ENCODE results near the gene CEL.

CEL gene

DNA sequence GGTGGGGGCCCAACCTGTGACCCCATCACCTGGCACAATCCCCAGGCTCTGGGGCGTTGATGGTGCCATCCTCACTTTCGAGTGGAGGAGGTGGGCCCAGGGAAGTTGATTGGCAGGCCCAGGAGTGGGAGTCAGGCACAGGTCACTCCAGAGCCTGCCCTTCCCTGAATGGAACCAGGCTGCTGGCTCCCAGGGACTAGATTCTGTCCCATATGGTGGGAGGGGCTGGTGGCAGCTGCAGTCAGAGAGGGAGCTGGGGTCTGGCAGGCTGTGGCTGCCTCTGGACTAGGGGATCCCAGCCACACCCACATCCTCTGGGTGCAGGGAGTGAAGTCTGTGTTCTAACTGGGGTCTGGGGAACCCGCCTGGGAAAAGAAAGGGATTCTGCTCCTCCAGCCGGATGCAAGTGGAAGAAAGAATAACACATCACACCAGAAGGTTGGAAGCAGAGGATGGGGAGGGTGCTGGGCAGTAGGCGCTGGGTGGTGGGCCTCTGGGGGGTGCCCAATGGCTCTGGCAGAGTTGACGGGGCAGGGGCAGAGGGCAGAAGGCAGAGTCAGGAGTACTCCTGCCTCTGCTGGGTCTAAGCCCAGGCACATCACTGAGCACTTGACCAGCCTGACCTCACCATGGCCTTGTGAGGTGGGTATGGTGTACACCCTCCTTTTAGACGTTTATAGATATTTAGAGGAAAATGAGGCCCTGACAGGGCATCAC is 25.8 kb downstream of the CEL start:
- TF ChIP-seq NFIC (IDR thresholded peaks at IDR 0.05) (no peak), RAD21 (IDR thresholded peaks at IDR 0.05; ENCODE audit: low read depth) (no peak), EGR1 (IDR thresholded peaks at IDR 0.05) (no peak), FOXM1 (IDR thresholded peaks at IDR 0.05; ENCODE audit: borderline replicate concordance, low read depth) (no peak), CEBPB (IDR thresholded peaks at IDR 0.05) (no peak), YY1 (IDR thresholded peaks at IDR 0.05; ENCODE audit: low read depth) (no peak), TCF12 (IDR thresholded peaks at IDR 0.05; ENCODE audit: low read depth) (no peak), ZBTB7A (IDR thresholded peaks at IDR 0.05; ENCODE audit: low read depth) (no peak), CREB1 (IDR thresholded peaks at IDR 0.05; ENCODE audit: low read depth) (no peak), TAF1 (IDR thresholded peaks at IDR 0.05; ENCODE audit: low read depth) (no peak), TEAD4 (IDR thresholded peaks at IDR 0.05) (no peak), EP300 (IDR thresholded peaks at IDR 0.05; ENCODE audit: borderline replicate concordance) (no peak)
- TF ChIP-seq, protein P1, sequence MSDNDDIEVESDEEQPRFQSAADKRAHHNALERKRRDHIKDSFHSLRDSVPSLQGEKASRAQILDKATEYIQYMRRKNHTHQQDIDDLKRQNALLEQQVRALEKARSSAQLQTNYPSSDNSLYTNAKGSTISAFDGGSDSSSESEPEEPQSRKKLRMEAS (IDR thresholded peaks at IDR 0.05) = no peak
- TF ChIP-seq, protein P2, sequence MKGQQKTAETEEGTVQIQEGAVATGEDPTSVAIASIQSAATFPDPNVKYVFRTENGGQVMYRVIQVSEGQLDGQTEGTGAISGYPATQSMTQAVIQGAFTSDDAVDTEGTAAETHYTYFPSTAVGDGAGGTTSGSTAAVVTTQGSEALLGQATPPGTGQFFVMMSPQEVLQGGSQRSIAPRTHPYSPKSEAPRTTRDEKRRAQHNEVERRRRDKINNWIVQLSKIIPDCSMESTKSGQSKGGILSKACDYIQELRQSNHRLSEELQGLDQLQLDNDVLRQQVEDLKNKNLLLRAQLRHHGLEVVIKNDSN (IDR thresholded peaks at IDR 0.05) = no peak
- TF ChIP-seq, protein P3, sequence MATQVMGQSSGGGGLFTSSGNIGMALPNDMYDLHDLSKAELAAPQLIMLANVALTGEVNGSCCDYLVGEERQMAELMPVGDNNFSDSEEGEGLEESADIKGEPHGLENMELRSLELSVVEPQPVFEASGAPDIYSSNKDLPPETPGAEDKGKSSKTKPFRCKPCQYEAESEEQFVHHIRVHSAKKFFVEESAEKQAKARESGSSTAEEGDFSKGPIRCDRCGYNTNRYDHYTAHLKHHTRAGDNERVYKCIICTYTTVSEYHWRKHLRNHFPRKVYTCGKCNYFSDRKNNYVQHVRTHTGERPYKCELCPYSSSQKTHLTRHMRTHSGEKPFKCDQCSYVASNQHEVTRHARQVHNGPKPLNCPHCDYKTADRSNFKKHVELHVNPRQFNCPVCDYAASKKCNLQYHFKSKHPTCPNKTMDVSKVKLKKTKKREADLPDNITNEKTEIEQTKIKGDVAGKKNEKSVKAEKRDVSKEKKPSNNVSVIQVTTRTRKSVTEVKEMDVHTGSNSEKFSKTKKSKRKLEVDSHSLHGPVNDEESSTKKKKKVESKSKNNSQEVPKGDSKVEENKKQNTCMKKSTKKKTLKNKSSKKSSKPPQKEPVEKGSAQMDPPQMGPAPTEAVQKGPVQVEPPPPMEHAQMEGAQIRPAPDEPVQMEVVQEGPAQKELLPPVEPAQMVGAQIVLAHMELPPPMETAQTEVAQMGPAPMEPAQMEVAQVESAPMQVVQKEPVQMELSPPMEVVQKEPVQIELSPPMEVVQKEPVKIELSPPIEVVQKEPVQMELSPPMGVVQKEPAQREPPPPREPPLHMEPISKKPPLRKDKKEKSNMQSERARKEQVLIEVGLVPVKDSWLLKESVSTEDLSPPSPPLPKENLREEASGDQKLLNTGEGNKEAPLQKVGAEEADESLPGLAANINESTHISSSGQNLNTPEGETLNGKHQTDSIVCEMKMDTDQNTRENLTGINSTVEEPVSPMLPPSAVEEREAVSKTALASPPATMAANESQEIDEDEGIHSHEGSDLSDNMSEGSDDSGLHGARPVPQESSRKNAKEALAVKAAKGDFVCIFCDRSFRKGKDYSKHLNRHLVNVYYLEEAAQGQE (IDR thresholded peaks at IDR 0.05; ENCODE audit: low read depth) = no peak

DNA sequence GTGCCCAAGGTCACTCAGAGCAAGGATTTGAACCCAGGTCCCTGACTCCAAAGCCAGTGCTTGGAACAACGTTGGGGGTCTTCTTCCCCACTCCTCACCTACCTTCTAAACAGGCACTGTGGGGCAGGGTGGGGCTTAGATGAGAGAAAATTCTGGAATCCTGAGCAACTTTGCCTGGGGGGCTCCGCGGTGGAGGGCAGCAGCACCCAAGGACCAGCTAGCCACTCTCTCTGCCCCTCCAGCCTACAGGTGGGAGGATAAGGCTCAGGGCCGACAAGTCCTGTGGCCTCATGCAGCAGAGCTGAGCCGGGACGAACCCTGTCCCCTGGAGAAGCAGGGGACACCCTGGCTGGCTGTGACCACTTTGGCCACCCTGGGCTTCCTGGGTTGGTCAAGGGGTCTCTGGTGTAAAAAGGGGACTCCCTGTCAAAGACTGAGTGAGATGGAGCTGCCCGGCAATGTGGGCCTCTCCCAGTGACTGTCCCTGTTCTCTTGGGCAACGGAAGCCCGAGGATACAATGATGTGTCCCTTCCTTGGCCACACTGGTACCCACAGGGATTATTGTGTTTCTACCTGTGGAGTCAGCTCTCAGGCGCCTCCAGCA is 26.5 kb downstream of the CEL start:
- no peak for TF ChIP-seq EP300 (IDR thresholded peaks at IDR 0.05; ENCODE audit: borderline replicate concordance)
- TF ChIP-seq, protein P2 (IDR thresholded peaks at IDR 0.05) = no peak
- no peak for TF ChIP-seq TAF1 (IDR thresholded peaks at IDR 0.05; ENCODE audit: low read depth)
- TF ChIP-seq EGR1 (IDR thresholded peaks at IDR 0.05) = no peak
- TF ChIP-seq, protein P1 (IDR thresholded peaks at IDR 0.05) = no peak

DNA sequence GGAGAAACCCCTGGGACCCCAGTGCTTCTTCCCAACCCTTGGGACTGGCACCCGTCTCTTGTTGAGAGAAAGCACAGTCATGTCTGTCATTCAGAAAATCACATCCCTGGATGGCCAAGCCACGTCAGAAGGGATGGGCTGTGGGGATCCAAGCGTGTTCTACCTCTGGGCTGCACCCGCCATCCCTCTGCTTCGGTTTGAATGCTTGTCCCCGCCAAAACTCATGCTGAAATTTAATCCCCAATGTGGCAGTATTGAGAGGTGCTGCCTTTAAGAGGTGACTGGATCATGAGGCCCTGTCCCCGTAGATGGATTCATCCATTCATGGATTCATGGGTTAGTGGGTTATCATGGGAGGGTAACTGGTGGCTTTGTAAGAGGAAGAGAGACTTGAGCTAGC is 27.0 kb downstream of the CEL start:
- TF ChIP-seq, protein P1 (IDR thresholded peaks at IDR 0.05) = no peak
- TF ChIP-seq, protein P2 (IDR thresholded peaks at IDR 0.05) = no peak
- TF ChIP-seq YY1 (IDR thresholded peaks at IDR 0.05; ENCODE audit: low read depth) (no peak), FOXM1 (IDR thresholded peaks at IDR 0.05; ENCODE audit: borderline replicate concordance, low read depth) (no peak), CREB1 (IDR thresholded peaks at IDR 0.05; ENCODE audit: low read depth) (no peak), CEBPB (IDR thresholded peaks at IDR 0.05) (no peak), ZBTB7A (IDR thresholded peaks at IDR 0.05; ENCODE audit: low read depth) (no peak), TAF1 (IDR thresholded peaks at IDR 0.05; ENCODE audit: low read depth) (no peak), TCF12 (IDR thresholded peaks at IDR 0.05; ENCODE audit: low read depth) (no peak), NFIC (IDR thresholded peaks at IDR 0.05) (no peak), TEAD4 (IDR thresholded peaks at IDR 0.05) (no peak), EP300 (IDR thresholded peaks at IDR 0.05; ENCODE audit: borderline replicate concordance) (no peak), EGR1 (IDR thresholded peaks at IDR 0.05) (no peak), RAD21 (IDR thresholded peaks at IDR 0.05; ENCODE audit: low read depth) (no peak)
- TF ChIP-seq, protein P3 (IDR thresholded peaks at IDR 0.05; ENCODE audit: low read depth) = no peak

DNA sequence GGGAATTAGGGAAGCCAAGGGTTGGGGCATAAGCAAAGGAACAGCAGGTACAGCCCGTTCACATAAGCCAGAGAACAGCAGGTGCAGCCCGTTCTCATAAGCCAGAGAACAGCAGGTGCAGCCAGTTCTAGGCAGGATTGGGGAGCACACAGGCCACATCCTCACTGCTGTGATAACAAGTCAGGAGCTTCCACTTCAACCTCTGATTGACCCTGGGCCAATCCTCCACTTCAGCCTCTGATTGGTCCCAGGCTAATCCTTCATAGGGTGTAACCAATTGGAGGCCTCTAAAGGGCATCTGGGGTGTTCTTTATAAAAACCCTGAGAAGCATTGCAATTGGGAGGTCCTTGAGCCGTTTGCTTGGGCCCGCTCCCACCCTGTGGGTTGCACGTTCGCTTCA is 27.5 kb downstream of the CEL start:
- no peak for TF ChIP-seq TAF1 (IDR thresholded peaks at IDR 0.05; ENCODE audit: low read depth)
- TF ChIP-seq EGR1 (IDR thresholded peaks at IDR 0.05) = no peak
- TF ChIP-seq YY1 (IDR thresholded peaks at IDR 0.05; ENCODE audit: low read depth) = no peak
- no peak for TF ChIP-seq EP300 (IDR thresholded peaks at IDR 0.05; ENCODE audit: borderline replicate concordance)
- no peak for TF ChIP-seq NFIC (IDR thresholded peaks at IDR 0.05)
- TF ChIP-seq TEAD4 (IDR thresholded peaks at IDR 0.05) = no peak
- no peak for TF ChIP-seq ZBTB7A (IDR thresholded peaks at IDR 0.05; ENCODE audit: low read depth)
- TF ChIP-seq, protein P1 (IDR thresholded peaks at IDR 0.05) = no peak
- no peak for TF ChIP-seq CEBPB (IDR thresholded peaks at IDR 0.05)
- TF ChIP-seq RAD21 (IDR thresholded peaks at IDR 0.05; ENCODE audit: low read depth) = no peak
- TF ChIP-seq FOXM1 (IDR thresholded peaks at IDR 0.05; ENCODE audit: borderline replicate concordance, low read depth) = no peak
- TF ChIP-seq TCF12 (IDR thresholded peaks at IDR 0.05; ENCODE audit: low read depth) = no peak
- no peak for TF ChIP-seq CREB1 (IDR thresholded peaks at IDR 0.05; ENCODE audit: low read depth)
- TF ChIP-seq, protein P2 (IDR thresholded peaks at IDR 0.05) = no peak
- TF ChIP-seq, protein P3 (IDR thresholded peaks at IDR 0.05; ENCODE audit: low read depth) = no peak
